Activated T-helper 1 cell treated with Interleukin-2 at 50 U/mL for 16 hours (primary cell): ENCODE data around the gene MAFG.

Experiments
- DNase-seq: peaks from one replicate; pipeline ENCODE4 v3.0.0-alpha.2; 2020; ENCODE audit warnings: low read depth

The MAFG gene

DNA sequence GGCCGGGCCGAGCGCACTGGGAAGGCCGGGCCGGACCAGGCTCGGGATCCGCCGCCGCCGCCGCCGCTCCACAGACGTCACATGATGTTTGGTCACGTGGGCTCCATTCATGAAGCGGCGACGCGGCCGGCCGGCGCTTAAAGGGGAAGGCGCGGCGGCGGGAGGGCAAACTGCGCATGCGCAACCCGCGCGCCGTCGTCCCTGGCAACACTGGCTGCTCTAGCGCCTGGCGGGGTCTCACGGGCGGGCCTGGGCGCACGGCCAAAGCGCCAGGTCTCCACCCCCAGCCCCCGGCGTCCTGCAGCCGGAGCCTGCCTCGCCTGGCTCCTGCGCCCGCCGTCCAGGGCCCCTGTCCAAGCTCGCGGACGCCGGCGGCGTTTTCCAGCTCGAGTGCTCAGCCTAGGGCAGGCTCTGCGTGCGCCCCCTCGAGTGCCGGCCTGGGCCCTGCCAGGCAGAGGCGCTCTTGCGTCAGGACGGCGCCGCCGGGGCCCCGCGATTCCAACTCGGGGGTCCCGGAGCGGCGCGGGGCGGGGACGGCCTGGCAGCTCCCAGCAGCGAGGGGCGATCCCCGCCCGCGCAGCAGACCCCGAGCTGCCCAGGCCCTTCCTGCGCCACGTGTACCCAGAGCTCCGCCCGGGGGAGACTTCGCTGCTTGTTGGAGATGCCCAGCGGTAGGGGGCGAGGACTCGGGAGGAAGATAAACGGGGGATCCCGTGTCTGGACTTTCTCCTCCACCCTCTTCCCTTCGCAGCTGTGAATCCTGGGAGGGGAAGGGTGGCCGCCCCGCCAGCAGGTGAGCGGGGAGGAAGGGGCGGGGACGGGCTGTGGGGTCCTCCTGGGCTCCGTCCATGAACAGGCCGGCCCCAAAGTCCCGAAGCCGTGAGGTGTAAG lies at the start of gene MAFG:
Gene MAFG (minus strand): TSS at position 83 of the 891 bp plus-strand sequence. CDS start 4,550 bp downstream, outside the sequence.
- DNase-seq = peak; percentile 84

DNA sequence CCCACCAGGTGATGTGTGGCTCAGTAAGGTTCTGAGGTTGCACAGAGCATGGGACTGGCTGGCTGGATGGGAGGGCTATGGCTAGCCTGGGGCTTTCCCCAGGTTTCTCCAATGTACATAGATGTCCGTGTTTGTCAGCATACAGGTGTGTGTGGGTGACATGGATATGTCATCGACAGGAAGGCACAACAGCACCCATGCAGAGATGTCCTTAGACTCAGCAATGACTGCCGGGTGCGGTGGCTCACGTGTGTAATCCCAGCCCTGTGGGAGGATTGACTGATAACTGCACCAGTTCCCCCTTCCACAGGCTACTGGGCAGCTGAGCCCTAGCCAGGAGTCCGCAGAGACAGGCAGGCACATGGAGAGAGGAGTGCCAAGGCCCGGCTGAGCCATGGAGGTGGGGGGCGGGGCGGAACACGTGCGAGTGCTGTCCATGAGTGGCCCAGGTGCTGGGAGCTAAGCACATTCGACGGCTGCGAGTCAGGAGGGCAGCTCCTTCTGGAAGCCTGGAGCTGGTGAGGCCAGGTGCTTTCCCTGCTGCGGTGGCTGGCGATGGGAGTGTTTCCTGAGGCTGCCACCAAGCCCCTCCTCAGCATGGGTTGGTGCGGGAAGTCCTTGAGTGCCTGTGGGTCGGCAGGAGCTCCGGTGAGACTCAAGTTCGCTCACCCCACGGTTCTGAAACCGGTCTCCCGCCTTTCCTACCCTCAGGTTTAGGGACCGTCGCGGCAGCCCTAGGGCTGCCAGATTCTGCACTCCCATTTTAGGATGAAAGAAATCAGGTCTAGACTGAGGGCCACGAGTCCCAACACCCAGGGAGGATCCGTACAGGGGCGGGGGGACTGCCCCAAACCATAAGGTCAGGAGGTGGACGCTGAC lies 49.0 kb upstream of the MAFG start:
- no peak for DNase-seq

DNA sequence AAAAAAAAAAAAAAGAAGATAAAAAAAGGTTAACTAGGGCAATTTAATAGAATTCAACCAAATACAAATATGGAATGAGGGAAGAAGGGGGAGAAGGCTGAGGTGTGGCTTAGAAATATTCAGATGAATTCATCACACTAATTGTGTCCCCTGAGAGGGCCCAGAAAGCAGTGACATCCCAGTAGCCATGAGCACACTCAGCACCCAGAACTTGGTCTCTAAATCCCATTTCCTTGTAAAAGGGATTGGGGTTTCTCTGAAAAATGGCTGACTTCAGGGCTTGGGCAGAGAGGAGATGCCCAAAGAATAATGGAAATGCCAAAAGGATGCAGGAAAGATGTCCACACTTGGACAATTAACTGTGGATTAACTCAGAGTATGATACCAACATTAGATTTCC lies 45.9 kb upstream of the MAFG start:
- DNase-seq = no peak

DNA sequence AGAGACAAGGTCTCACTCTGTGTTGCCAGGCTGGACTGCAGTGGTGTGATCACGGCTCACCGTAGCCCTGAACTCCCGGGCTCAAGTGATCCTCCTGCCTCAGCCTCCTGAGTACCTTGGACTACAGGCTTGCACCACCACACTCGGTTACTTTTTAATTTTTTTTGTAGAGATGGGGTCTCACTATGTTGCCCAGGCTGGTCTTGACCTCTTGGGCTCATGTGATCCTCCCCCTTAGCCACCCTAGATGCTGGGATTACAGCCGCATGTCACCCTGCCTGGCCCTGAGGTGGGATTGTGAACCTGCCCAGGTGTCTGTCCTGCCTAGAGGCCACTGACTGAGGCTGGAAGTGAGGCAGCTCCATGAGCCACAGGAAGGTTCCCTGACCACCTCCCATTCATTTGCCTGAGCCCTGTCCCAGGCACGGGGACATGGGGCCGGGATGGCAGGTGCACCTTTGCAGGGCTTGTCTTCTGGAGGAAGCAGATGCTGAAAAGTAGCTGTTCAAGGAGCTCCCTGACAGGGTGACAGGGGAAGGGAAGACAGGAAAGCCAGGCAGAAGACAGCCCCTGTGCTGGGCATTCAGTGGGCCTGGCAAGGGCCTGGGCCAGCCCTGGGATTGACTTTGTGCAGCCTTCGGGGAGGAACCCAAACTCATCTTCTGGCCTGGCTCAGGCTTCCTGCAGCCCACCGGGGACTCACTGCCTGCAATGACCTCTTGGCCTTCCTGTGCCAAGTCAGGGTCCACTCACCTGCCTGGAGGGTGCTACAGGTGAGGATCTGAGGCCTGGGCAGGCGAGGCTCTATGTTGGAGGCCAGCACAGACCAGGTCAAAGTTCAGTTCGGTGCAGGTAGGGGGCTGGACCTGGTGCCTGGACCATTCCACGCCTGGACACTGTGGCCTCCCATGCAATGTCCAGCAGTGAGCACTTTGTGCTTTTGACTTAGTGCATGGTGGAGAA lies 41.6 kb upstream of the MAFG start:
- no peak for DNase-seq

DNA sequence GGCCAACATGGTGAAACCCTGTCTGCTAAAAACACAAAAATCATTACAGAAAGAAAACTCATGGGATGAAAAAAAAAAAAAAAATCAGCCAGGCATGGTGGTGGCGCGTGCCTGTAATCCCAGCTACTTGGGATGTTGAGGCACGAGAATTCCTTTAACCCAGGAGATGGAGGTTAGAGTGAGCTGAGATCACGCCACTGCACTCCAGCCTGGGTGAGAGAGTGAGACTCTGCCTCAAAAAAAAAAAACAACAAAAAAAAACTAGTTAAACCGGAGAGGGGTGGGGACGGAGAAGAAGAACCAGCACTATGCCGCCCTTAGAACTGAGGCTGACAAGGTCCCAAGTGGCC lies 40.8 kb upstream of the MAFG start:
- DNase-seq = no peak

DNA sequence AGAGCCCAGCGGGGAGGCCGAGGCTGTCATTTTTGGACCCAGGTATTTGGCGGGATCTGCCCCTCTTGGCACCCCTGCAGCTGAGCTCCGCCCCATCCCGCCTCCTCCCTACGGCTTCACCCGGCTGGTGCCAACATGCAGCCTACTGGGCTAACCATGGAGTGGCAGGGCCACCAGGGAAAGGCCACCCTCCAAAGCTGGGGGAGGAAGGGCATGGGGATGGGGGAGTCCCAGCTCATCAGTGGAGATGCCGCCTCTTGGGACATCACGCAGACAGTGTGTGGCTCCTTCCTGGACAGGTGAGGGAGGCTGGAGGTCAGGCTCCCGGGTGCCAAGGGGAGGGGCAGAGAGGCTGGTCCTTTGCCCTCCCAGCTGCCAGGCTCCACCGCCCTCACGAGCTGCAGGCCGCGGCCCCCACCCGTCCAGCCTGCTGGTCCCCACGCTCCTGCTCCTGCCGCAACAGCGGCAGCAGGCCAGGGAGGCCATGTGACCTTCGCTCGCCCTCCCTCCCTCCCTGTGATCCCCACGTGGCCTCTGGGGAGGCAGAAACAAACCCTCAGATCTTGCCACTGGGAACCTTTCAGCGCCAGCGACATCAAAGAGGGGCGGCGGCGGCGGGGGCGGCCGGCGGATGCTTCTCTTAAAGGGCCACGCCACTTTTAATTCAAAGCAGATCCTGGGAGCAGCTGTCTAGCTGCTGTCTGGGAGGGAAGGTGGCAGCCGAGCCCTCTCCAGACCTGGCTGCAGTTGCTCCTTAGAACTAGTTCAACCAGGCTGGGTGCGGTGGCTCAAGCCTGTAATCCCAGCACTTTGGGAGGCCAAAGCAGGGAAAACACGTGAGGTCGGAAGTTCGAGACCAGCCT lies 40.2 kb upstream of the MAFG start:
- DNase-seq = peak; percentile 79

DNA sequence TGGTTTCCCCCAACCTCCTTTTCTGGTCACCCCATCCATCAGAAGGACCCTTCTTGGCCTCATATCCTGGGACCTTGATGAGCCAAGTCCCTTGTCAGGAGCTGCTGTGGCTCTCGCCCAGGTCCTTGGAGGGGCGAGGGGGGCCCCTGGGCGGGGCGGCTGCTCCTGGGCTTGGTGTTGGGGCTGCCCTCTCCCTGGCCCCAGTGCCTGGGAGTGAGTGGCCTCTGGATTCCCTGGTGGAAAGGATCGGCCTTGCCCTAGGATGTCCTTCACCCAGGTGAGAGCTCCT lies 39.7 kb upstream of the MAFG start:
- DNase-seq = no peak

DNA sequence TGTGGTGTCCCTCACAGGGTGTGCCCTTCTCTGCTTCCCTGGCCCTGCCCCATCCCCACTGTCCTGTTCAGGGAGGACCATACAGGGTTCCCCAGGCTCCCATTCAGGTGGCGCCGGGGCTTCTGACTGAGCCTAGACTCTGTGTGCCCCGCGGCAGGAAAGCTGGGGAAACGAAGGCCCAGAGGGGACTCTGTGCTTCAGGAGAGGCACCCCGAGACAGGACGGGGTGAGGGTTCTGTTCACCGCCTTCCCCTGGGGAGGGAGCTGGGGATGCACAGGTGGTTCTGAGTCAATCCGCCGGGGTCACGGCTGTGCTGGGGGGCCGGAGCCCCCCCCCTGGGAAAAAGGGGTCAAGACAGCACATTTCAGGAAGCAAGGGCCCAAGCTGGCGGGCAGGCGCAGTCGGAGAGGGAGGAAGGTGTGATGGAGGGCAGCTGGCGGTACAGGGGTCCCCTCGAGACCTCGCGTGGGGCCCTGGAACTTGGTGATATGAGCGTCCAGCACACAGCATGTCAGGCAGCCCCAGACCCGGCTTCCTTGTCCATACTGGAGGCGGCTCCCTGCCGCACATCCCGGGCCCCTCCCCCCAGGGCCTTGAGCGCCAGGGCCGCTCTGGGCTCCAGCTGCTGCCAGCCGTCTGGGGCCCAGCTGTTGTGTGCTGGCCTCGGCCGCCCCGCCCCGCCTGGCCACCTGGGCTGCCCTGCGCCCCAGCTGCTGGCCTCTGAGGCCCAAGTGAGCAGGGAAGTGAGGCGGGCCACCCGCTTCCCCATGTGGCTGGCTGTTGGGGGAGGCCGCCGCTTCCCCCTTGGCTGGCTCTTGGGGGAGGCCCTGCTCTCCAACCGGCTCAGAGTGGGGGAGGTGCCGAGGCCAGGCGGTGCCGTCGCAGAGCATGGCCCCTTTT lies 39.1 kb upstream of the MAFG start:
- no peak for DNase-seq

DNA sequence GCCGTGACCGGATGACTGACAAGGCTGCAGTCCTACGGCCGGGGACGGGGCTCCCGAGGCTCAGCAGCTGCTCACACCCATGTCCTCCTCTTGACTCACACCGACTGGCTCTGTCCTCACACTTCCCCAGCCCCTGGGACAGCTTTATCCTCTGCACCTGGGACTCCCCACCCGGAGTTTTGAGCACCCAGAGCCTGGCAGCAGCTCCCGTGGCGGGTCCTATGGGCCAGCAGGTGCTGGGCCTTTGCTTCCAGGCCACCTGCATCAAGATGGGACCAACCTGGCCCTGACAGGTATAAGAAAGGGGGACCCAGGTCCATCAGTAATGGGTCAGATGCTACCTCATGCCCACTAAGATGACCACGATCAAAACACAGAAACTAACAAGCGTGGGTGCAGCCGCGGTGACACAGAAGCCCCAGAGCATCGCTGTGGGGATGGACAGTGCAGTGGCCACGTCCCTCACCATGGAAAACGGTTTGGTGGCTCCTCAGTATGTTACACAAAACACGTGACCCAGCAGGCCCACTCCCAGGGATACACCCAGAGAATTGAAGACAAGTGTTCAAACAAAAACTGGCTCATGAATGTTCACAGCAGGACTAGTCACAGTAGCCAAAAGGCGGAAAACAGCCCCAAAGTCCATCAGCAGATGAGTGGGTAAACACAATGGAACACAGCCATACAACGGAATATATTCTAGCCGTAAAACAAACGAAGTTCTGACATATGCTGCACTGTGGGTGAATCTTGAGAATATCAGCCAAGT lies 36.7 kb upstream of the MAFG start:
- no peak for DNase-seq

DNA sequence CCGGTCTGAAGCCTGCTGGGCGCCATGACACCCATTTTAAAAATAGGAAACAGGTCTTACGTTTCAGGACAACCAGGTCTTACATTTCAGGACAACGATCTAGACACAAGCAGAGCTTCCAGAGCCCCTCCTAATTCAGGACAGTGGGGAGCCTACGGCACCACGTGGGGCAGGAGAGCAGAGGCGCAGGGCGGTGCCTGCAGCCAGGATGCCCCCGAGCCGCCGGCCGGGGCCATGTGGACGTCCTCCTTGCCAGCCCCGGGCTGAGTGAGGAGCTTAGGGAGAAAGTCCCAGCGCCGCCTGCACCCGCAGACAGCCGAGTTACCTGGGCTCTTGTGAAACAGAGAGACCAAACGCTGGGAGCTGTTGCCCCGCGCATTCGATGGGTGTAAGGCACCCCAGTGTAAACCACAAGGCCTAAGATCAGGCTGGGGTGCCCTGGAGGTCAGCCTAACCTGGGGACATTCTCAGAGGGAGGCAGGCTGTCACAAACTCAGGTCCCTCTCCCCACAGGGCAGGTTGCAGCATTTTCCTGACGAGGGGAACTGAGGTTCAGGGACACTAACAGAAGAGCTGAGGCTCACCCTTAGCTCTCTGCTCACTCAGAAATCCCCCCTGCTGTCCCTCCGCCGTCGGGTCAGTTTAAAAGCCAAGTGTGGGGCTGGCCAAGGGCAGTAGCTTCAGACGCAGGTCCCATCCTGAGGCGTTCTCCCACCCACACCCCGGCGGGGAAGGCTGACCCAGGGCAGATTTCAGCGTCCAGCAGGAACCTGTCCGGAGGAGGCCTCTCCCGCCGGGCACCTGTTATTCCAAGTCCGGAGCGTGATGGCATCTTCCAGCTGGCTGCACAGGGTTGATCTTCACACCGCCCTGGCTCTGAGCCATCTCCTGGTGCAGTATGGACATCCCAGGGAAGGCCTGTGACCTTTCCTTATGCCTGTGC lies 35.2 kb upstream of the MAFG start:
- no peak for DNase-seq

DNA sequence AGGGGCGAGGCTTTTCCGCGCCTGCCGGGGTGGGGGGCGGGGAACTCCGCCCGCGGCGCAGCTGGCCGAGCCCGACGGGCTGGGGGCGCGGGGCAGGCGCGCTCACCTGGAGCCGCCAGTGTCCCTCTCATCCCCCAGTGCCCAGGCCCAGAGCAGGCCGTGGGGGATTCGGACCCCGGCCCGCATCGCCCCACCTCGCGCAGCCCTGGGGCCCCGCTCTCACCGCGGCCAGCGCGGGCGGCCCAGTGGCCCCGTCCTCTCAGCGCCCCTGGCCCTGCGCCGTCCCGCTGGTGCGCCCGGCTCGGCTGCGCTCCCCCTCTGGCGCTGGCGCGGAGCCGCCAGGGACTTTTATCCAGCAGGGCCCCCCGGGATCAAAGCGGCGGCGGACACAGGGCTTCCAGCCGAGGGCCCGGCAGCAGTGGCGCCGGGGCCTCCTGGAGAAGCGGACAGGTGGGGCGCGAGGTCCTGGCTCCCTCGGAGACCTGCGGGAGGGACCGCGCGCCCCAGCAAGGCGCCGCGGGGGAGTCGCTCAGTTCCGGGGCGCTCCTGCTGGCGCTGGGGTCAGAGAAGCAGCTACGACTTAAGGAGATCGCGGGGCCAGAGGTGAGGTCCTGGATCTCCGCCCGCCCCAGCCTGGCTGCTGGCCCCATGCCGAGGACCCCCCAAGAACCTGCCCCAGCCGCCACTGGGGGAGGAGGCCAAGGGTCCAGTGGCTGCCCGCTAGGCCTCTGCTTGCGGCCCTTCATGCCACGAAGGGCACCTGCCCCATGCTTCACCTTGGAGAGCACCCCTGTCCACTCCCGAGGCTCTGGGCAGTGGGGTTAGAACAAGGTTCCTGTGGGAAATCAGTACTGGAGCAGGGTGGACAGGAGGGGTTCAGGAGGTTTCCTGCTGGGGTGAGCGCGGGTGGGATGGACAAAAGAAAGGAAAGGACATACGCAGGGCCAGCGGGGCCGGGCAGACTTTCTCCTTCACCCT lies 34.3 kb upstream of the MAFG start:
- DNase-seq = no peak

DNA sequence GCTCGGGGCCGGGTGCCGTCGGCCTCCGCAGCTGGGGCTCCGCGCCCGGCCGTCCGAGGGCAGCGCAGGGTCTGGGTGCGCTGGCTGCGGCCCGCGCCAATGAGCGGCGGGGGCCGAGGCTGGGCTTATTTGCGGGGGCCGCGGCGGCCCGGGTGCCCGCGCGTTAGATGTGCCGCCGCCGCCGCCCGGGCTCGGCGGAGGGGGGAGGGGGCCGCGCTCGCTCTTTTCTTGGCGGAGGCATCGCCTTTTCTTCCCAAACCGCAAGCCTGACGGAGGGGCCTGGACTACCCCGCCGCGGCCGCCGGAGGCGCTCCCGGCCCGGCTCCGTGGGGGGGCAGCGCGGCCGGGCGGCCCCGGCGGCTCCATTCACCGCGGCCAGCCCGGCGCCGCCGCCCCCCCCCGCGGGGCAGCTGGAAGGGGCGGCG lies 33.6 kb upstream of the MAFG start, which contains the start of gene NOTUM:
Gene NOTUM (minus strand): TSS at position 101 of the 425 bp plus-strand sequence. CDS start 278 bp downstream, outside the sequence.
- no peak for DNase-seq

DNA sequence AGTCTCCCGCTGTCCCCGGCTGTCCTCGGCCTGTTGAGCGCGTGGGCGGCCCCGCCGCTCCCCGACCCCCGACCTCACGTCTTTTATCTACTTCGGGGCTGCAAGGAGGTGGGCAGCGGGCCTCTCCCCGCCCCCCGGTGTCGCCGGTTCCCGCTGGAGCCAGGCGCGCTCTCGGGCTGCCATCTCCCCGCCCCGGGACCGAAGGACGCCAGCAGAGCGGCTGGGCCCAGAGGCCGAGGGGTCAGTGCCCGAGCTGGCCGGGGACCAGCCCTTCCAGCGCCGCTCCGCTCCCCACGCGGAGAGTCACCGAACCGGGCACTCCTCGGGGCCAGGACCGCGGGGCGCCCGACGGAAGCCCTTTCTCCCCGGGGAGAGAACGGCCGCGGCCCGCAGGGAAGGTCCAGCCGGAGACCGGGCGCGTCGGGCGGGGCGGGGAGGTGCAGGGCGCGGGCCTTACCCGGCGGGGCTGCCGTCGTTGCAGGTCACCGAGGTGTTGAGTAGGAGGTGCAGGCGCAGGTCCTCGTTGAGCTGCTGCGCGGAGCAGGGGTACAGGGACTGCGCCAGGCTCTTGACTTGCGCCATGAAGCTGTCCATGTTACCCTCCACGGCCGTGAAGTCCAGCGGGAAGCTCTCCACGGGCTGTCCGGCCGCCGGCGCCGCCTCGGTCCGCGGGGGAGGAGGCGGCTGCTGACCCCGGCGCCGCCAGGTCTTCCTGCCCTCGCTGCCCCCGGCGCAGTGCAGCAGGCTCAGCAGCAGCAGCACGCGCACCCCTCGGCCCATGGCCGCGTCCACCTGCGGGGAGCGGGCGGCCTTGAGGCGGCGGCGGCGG lies 32.8 kb upstream of the MAFG start:
- DNase-seq = no peak

DNA sequence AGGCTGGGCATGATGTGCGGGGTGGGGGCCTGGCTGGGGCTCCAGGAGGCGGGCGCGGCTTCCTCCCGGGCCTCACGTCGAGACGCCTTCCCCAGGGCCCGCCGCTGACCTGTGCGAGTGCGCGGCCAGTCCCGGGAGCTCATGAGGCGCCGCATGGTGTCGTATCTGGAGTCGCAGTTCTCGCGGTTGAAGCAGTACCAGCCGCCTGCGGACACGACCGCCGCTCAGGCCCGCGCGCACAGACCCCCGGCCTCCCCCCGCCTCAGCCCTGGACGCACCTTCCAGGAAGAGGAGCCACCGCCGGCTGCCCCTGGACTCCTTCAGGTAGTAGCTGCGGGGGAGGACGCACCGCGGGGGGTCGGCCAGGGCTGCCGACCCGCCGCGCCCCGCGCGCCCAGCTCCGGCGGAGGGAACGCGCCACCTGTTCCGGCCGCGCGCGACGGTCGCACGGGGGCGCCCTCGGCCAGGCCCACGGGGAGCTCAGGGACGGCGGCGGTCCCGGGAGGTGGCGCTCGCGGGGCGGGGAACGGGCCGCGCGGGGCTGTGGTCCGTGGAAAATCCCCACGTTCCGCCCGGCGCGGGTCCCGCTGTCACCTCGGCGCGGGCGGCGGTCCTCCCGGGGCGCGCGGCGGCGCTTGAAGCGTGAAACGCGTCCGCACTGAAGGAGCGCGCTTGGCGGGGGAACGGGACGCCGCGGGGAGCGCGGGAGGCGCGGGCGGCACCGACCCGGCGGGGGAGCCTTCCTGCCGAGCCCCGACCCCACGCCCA lies 32.0 kb upstream of the MAFG start:
- DNase-seq = peak; percentile 75
